Raji (cell line): Measurements from ENCODE around the gene FIBCD1.

ENCODE experiments used
- POLR2A ChIP-seq: IDR thresholded peaks from 2 replicates; pipeline ENCODE4 v1.6.1; 2011; ENCODE audit warnings: low read depth, low read length, control low read depth; ENCODE audit not compliant: insufficient read depth

The FIBCD1 gene

DNA sequence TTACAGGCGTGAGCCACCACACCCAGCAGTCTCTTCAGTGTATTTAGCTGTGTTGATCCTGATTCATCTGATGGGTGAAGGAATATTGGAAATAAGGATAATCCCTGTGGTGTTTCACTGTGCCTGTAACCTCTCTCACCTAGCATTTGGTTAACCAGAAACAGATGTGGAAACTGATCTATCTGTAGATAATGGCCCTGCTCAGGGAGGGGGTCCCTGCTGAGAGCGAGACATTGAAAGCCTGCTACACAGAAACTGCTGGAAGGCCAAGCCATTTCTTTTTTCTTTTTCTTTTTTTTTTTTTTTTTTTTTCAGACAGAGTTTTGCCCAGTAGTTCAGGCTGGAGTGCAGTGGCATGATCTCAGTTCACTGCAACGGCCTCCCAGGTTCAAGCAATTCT is 70.8 kb downstream of the FIBCD1 start:
- TF ChIP-seq POLR2A, result no peak

DNA sequence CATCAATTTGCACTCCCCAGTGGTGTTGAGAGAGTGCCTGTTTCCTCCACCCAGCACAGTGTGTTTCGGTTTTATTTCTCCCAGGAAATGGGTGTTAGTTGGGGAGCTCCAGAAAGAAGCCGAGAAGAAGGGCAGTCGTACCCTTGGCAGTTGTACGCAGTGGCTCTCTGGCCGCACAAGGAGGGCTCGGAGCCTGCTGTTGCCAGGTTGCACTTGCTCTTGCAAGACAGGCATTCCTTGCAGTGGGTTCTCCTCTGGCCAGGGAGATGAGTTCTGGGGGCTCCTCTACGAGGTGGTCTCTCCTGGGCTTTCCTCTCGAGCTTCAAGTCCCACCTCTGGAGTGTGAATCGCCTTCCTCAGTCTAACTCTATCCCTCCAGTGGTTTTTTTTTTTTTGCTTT is 71.5 kb downstream of the FIBCD1 start:
- TF ChIP-seq POLR2A, result no peak

DNA sequence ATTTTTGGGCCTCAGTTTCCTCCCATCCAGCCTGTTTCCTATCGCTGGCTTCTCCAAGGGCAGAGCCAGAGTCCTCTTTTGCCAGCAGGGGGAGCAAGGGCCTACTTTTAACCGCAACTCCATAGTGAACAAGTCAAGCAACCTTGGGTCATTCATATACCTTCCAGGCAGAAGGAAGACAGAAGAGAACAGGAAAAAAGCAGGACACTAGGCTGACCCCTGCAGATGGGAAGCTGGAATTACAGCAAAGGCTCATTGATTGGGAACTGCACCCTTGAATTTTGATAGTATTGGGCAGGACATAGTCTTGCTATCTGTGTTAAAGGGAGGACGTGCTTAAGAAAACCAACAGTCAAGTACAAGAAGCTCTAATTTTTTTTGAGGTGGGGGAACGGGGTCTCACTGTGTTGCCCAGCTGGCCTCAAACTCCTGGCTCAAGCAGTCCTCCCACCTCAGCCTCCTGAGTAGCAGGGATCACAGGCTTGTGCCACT is 72.5 kb downstream of the FIBCD1 start:
- TF ChIP-seq POLR2A, result no peak

DNA sequence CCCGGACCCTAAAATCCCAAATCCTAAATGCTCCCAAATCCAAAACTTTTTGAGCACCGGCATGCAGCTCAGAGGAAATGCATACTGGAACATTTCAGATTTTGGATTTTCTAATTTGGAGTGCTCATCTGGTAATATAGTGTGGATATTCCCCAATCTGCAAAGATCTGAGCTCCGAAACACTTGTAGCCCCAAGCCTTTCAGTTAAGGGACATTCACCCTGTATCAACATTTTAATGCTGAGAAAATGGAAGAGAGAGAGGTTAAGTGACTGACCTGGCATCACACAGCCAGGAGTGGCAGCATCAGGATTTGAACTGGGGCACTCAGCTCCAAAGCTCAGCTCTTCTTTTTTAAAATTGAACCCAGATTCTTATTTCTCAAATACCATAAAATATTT is 73.1 kb downstream of the FIBCD1 start:
- no peak for TF ChIP-seq POLR2A

DNA sequence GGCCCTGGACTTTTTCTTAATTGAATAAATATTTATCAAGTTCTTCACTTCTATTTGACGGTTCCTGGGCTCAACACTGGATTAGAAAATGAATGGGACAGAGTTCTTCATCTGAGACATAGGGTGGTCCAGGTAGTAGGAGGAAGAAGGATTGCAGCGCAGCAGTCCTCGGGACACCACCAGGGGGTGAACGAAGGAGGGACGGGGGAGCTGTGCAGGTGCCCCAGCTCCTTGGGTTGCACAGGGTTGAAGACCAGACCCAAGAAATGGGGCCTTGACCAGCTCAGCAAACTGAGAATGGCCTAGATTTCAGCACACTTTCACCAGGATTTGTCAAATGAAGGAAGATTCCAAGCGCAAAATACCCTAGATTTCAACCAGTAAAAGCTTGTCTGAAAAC is 74.5 kb downstream of the FIBCD1 start:
- no peak for TF ChIP-seq POLR2A

DNA sequence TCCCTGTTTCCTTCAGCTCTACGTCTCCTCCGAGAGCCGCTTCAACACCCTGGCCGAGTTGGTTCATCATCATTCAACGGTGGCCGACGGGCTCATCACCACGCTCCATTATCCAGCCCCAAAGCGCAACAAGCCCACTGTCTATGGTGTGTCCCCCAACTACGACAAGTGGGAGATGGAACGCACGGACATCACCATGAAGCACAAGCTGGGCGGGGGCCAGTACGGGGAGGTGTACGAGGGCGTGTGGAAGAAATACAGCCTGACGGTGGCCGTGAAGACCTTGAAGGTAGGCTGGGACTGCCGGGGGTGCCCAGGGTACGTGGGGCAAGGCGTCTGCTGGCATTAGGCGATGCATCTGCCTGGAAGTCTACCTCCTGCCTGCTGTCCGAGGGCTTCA is 76.3 kb downstream of the FIBCD1 start:
- no peak for TF ChIP-seq POLR2A

DNA sequence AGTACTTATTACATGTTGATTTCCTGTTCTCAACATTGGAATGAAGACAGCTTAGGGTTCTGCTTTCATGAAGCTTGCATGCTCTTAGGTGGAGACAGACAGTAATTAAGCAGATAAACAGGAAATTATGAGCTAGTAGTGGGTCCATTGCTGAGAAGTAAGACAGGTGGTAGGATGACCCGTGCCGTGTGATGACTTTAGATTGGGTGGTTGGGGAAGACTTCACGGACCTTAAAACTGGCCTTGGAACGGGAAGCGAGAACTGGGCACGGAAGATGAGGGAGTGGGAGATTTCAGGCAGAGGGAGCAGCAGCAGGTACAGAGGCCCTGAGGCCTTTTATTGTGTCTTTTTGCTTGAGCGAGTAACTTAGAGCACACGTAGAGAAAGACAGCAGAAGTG is 76.8 kb downstream of the FIBCD1 start:
- no peak for TF ChIP-seq POLR2A

DNA sequence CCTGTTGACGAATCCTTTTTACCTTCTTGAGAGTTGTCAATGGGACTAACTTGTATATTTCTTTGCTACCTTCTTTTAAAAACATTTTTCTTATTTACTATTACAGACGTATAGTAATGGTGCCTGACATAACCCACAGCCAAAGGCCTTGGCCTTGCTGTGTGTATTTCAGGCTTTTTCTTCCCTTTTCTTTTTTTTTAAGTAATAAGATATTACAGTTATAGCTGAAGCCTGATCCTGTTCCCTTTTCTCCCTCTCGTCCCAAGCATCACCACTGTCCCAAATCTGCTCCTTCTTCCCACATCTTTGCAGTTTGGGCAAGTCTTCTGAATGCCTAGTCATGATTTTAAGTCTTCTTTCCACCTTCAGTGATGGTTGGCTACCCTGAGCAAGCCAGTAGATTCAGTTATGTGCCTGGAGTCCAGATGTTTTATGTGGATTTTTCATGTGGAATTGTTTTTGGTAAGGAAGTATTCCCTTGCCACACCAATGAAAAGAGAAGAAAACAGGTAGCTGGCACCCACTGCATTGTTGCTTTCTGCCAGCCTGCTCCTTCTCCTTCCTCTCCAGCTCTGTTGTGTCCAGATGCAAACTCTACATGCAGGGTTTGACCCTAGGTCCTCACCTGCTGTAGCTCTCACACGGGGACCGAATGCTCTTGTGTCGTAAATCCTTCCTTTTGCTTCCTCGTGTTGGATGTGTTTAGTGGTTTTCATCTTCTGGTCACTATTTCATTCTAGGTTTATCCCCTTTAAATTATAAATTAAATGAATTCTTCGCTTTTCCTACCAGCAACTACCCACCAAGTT is 77.5 kb downstream of the FIBCD1 start:
- no peak for TF ChIP-seq POLR2A

DNA sequence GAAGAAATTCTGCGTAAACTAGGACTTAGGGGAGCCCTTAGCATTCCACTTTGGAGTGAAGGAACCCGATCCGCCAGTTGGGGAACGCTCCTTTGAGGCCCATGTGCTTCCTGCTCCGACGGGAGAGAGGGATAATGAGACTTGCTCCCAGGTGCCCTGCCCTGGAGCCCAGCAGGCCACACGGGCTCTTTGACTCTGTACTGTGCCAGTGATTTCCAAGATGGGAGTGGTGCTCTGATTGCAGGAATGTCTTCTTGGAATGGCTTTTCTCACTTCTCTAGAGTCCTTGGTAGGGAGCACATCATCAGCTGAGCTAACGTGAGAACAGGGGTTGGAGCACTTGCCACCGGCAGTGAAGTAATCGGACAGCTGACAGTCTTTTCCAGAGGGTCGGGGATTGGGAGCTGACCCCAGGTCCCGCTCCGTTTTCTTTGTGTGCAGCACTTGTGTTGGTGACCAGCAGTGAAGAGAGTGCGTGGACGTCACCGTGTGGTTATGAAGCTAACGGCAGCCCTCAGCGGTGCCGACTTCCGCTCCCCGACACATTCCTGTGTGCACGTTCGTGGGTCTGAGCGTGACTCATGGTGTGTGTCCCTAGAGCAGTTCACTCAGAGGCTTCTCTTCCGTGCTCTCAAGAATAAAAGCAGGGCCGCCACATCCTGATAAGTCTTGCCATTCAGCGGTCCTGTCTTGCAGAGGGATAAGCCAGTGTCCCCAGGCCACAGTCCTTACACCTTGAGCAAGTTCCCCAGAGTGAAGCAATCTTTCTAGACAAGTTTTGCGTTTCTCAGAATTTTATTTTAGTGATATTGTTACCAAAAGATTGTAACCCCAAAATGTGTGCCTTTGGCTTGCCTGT is 78.4 kb downstream of the FIBCD1 start:
- no peak for TF ChIP-seq POLR2A

DNA sequence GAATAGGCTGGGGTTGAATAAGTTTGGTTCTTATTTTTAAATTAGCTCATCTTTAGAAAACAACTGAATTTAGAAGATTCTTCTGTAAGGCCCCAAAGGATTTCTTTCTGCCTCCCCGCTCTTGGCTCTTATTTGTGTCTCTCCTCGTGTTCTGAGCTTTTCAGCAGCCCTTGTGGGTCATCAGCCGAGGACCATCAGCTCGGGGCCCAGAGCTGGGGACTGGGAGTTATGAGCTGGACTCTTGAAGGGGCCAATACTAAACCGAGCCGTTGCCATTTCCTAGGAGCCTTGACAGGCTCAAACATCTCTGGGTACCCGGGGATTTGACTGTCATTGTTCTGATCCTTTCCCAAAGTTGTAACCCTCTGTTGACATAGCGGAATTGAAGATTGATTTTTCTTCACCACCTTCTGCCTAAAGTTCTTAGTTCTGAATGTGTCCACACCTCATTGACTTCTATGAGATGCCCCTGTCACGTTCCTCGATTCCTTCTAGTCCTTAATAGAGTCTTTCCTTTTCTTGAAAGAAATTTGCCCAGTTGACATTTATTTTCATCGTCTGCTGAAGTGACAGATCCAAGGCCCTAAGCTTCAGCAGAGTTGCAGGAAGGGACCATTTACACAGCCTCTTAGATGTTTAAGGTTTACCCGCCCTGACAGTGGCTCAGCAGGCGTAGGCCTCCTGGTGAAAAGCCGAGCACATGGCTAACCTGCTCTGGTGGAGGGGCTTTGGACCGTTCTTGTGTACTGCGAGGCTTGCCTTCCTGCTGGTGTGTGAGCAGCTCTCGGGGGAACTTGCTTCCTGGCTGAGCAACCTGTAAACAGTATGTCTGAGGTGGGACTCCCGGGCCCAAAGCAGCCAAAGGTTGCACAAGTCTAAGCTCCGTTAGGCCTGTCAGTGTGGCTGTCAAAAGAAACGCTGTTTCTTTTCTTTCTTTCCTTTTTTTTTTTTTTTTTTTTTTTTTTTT is 80.0 kb downstream of the FIBCD1 start:
- no peak for TF ChIP-seq POLR2A

DNA sequence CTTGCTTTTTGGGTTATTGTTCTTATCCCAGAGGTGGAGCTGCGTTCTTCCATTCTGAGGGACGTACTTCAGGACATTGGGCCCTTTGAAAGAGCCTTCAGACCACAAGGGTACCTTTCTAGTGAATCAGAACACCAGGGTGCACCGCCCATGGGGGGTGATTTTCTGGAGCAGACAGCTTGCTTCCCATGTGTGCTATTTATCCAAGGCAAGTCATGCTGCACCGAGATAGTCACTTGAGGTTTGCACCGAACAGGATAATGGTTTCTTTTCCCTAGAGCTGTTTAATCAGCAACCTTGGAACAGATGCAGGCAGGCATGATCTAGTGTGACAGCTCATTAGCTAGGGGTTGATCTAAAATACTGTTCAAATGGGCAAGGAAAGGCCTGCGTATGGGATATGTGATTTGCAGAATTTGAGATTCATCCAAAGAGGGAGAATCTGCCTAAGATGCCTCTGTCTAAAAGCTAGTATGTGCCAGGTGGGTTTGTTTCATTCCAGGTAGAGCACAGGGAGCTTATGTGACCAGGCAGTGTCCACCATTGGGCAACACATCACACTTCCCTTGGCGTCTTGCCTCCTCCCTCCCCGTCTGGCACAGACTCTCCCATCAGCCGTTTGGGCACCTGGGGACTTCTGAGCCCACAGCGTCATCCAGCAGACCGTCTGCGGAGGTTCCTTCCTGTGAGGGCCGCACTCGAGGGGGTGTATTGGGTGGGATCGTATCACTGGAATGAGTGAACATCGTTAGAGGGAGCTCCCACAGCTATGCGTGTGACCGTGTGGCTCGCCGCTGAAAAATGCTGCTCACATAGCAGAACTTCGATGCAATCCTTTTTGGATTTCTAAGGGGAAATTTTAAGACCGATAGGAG is 80.9 kb downstream of the FIBCD1 start:
- TF ChIP-seq POLR2A, result no peak

DNA sequence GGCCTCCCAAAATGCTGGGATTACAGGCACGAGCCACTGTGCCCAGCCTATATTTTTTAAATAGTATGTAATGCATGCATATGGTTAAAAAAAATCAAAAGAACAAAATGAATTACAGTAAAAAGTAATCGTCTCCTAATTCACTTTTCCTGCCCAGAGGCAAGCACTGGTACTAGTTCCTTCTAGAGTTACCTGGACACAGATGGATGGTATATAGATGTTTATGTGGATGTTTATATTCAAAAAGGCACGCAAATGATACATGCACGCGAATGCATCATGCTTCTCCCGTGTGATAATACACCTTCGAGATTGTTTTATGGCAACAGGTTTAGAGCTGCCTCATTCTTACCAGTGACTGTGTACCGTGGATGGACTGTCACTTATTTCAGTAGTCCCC is 82.6 kb downstream of the FIBCD1 start:
- TF ChIP-seq POLR2A, result no peak

DNA sequence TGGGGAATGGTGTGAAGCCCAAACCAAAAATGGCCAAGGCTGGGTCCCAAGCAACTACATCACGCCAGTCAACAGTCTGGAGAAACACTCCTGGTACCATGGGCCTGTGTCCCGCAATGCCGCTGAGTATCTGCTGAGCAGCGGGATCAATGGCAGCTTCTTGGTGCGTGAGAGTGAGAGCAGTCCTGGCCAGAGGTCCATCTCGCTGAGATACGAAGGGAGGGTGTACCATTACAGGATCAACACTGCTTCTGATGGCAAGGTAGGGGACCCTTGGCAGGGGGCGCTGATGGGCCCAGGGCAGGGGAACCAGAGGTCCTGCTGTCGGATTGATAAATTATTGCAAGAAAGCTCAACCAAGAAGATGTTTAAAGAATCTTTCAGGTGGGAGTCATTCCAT is 84.2 kb downstream of the FIBCD1 start:
- no peak for TF ChIP-seq POLR2A

DNA sequence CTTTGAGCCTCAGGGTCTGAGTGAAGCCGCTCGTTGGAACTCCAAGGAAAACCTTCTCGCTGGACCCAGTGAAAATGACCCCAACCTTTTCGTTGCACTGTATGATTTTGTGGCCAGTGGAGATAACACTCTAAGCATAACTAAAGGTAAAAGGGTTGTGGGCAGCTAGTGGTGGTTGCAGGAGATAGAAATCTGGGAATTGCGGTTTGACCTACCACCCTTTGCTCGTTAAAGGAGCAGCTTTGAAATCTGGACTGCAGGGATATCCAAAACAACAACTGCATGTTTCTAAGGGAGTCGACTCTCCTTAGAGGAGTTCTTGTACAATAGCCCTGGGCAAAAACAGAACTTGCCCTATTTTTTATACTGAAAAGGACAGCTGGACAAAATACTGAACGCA is 85.0 kb downstream of the FIBCD1 start:
- no peak for TF ChIP-seq POLR2A

DNA sequence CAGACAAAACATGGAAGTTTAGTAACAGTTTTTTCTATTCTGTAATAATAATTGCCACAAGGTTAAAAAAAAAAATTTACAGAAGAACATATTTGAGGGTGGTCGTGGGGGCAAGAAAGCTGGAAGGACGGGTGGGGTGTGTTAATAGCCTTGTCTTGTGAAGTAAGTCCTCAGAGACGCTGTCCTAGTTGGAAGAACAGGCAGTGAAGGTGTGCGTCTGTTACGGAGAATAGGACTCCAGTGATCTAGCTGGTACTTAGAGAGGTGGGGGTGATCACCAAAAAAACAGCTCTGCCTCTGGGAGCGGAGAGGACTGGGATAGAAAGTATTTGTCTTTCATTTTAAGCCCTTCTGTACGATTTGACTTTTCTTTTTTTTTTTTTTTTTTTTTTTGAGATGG is 86.2 kb downstream of the FIBCD1 start:
- no peak for TF ChIP-seq POLR2A
